Large intestine (tissue), 3 donors: ENCODE results near the gene CDH23. TPM values are rescaled to one million over a fixed set of nuclear protein-coding genes. Genes with fewer than 3 reads are reported as not detected.

Source experiments
- DNase-seq, 2 donors: peaks; one replicate each; pipeline versions ENCODE4 v3.0.0 to v3.0.0-alpha.2; 2013
- H3K27ac ChIP-seq: one replicate; pipeline ENCODE4 v1.5.1; 2013; ENCODE audit warnings: low read length
- H3K27me3 ChIP-seq: 2 replicates; pipeline ENCODE4 v1.6.1; 2013; ENCODE audit warnings: low read length; ENCODE audit not compliant: control insufficient read depth, insufficient read depth
- H3K36me3 ChIP-seq: 2 replicates; pipeline ENCODE4 v1.6.1; 2013; ENCODE audit warnings: low read length; ENCODE audit not compliant: control insufficient read depth, insufficient read depth
- H3K4me1 ChIP-seq: one replicate; pipeline ENCODE4 v1.6.1; 2013; ENCODE audit warnings: low read length; ENCODE audit not compliant: control insufficient read depth, insufficient read depth
- H3K4me3 ChIP-seq: one replicate; pipeline ENCODE4 v1.5.1; 2013; ENCODE audit warnings: low read length
- H3K9me3 ChIP-seq: one replicate; pipeline ENCODE4 v1.6.1; 2013; ENCODE audit warnings: mild to moderate bottlenecking, low read depth, low read length, moderate library complexity; ENCODE audit not compliant: control insufficient read depth
- WGBS: methylation state at CpG from one replicate; pipeline ENCODE4 v1.1.5; 2013; ENCODE audit warnings: low lambda C conversion rate; ENCODE audit not compliant: insufficient coverage; 5-methylcytosine and 5-hydroxymethylcytosine counted together
- polyA plus RNA-seq: library from polyadenylated mRNA; unstranded; fragments of 120-200 nt; gene quantifications from one replicate; pipeline ENCODE4 v1.2.1, GENCODE V29; 2013

Gene CDH23
- polyA plus RNA-seq, 1 donor = 1.7 TPM

DNA sequence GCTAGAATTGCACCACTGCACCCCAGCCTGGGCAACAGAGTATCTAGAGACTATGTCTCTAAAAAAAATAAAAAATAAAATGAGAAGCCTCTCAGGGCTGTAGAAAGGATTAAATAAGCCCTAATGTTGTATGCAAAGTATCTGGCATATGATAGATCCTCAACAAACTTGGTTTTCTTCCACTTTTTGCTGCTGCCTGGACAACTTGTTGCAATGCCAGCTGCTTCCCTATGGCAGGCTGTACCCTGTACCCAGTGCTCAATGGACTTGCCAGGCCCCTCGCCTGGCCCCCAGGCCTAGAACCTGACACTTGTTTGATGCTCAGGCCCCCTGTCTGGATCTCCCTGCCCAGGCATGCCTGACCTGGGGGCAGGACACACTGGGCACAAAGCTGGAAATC, 28.5 kb upstream of the CDH23 start:
- Histone ChIP-seq H3K4me3 (no peak overlapping the region), H3K9me3 (no peaks in the 10 kb centered on the region), H3K36me3 (peaks cover 4% of the 10 kb centered on the region), H3K4me1 (no peaks in the 10 kb centered on the region), H3K27ac (no peak overlapping the region), H3K27me3 (peaks cover 2% of the 10 kb centered on the region)
- no peak for DNase-seq
- WGBS = no CpG with 5 or more reads among the region's 1 CpG

DNA sequence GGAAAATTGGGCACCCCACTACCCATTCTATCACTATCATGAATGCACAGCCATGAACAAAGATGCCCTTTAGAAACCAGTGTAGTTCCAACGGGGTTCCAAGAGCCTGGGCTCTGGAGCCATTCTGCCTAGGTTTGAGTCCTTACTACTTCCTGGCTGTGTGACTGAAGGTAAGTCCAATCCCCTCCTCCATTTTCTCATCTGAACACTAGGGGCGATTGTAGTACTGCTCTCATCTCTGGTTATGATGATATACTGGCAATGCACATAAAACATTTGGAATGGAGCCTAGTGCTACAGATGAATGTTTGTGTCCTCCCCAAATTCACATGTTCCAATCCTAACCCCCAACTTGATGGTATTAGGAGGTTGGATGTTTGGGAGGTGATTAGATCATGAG, 28.1 kb upstream of the CDH23 start:
- Histone ChIP-seq H3K27ac (no peak overlapping the region), H3K27me3 (peaks cover 5% of the 10 kb centered on the region), H3K36me3 (peaks cover 4% of the 10 kb centered on the region), H3K9me3 (no peaks in the 10 kb centered on the region), H3K4me3 (no peak overlapping the region), H3K4me1 (no peaks in the 10 kb centered on the region)
- WGBS = no CpG with 5 or more reads among the region's 2 CpGs
- no peak for DNase-seq

DNA sequence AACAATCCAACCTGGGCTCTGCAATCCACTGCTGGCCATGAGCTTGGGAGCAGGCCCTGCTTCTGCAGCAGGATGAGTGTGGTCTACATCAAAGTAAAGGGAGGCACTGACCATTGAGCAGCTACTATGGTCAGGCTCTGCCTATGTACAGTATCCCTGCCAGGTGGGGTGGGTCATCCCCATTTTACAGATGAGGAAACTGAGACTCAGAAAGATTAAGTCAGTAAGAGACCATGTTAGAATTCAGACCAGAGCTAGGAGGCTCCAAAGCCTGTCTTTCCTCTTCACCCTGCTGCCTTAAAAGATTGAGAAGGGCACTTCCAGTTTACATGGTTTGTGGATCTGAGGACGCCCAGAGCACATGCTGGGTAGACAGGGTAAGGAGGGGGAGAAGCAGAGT, 27.1 kb upstream of the CDH23 start:
- no CpG with 5 or more reads among the region's 1 CpG for WGBS
- Histone ChIP-seq H3K9me3 (no peaks in the 10 kb centered on the region), H3K27ac (no peak overlapping the region), H3K4me3 (no peak overlapping the region), H3K27me3 (peaks cover 6% of the 10 kb centered on the region), H3K36me3 (peaks cover 2% of the 10 kb centered on the region), H3K4me1 (no peaks in the 10 kb centered on the region)
- DNase-seq = no peak

- H3K27me3 ChIP-seq = peaks cover 6% of the 10 kb centered on the region
- no peak overlapping the region for H3K27ac ChIP-seq
- WGBS = no CpG with 5 or more reads among the region's 3 CpGs
Measured at GRCh38 chr10:71370031-71370430, 26.7 kb upstream of the CDH23 start.

GRCh38 chr10:71371750-71372166, 25.0 kb upstream of the CDH23 start:
- H3K27me3 ChIP-seq = peaks cover 6% of the 10 kb centered on the region
- no peak for DNase-seq
- no CpG with 5 or more reads among the region's 6 CpGs for WGBS
- no peaks in the 10 kb centered on the region for H3K36me3 ChIP-seq
- H3K4me3 ChIP-seq = no peak overlapping the region
- no peaks in the 10 kb centered on the region for H3K9me3 ChIP-seq
- H3K27ac ChIP-seq = no peak overlapping the region
- peaks cover under 1% of the 10 kb centered on the region for H3K4me1 ChIP-seq

More at GRCh38 chr10:71370031-71370430, 26.7 kb upstream of the CDH23 start:
- no peak for DNase-seq
- Histone ChIP-seq H3K4me1 (no peaks in the 10 kb centered on the region), H3K9me3 (no peaks in the 10 kb centered on the region), H3K36me3 (no peaks in the 10 kb centered on the region), H3K4me3 (no peak overlapping the region)

DNA sequence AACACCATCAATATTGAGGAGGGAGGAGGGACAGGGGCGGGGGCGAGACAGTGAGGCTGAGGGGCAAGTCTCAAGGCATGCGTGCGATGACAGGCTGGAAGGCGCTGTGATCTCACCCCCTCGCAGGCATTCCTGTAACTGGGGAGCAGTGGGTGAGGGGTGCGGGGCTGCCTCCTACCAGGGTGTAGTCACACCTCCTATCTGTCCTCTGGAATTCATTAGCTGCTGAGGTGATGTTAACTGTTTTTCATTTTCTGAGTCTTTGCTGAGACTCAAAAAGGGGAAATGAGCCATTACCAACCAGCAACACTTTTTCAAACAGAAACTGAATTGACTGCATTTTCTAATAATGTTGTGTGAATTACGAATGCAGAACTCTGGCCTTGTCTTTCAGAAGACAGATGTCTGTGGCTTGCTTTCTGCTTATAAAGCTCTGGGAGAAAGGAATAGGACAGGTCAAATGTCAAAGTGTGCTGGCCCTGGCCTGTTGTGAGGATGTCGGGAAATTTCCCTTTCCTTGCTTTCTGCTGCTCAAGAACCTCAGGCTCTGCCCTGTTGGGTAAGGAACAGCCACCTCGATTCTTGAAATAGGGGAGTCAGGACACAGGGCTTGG, 23.7 kb upstream of the CDH23 start:
- H3K4me1 ChIP-seq = peaks cover 9% of the 10 kb centered on the region
- no peaks in the 10 kb centered on the region for H3K36me3 ChIP-seq
- H3K27me3 ChIP-seq = peaks cover 6% of the 10 kb centered on the region
- no peak overlapping the region for H3K4me3 ChIP-seq
- WGBS = 60% methylated on average over 1 of the region's 10 CpGs
- DNase-seq = no peak
- H3K27ac ChIP-seq = no peak overlapping the region
- no peaks in the 10 kb centered on the region for H3K9me3 ChIP-seq

- 67% methylated on average over 1 of the region's 11 CpGs for WGBS
- H3K27ac ChIP-seq = no peak overlapping the region
- no peaks in the 10 kb centered on the region for H3K36me3 ChIP-seq
Measured at GRCh38 chr10:71374481-71375233, 22.1 kb upstream of the CDH23 start.

DNA sequence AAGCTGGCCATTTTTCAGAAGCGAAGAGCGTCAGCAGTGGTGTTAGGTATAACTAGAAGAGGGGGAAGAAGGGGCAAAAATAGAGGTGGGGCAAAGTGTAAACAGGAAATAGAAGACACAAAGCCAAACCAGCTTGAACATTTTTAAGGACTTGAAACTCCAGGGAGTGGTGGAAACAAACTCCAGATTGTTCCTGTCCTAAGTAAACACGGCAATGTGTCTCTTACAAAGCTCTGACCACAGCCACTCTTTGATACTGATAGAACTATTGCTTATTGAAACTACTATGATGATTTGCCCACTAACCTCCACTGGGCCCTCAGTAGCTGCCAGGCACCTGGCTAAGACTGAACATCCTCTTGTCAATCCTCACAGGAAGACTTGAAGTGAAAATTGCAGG, 20.8 kb upstream of the CDH23 start:
- no peak overlapping the region for H3K4me3 ChIP-seq
- H3K4me1 ChIP-seq = peaks cover 15% of the 10 kb centered on the region
- no peak overlapping the region for H3K27ac ChIP-seq
- no peaks in the 10 kb centered on the region for H3K9me3 ChIP-seq
- H3K36me3 ChIP-seq = no peaks in the 10 kb centered on the region
- peaks cover 6% of the 10 kb centered on the region for H3K27me3 ChIP-seq
- whole genome bisulfite sequencing = 60% methylated on average over 1 of the region's 3 CpGs
- DNase-seq = no peak

More at GRCh38 chr10:71374481-71375233, 22.1 kb upstream of the CDH23 start:
- Histone ChIP-seq H3K27me3 (peaks cover 6% of the 10 kb centered on the region), H3K4me1 (peaks cover 15% of the 10 kb centered on the region), H3K9me3 (no peaks in the 10 kb centered on the region), H3K4me3 (no peak overlapping the region)
- DNase-seq = no peak

DNA sequence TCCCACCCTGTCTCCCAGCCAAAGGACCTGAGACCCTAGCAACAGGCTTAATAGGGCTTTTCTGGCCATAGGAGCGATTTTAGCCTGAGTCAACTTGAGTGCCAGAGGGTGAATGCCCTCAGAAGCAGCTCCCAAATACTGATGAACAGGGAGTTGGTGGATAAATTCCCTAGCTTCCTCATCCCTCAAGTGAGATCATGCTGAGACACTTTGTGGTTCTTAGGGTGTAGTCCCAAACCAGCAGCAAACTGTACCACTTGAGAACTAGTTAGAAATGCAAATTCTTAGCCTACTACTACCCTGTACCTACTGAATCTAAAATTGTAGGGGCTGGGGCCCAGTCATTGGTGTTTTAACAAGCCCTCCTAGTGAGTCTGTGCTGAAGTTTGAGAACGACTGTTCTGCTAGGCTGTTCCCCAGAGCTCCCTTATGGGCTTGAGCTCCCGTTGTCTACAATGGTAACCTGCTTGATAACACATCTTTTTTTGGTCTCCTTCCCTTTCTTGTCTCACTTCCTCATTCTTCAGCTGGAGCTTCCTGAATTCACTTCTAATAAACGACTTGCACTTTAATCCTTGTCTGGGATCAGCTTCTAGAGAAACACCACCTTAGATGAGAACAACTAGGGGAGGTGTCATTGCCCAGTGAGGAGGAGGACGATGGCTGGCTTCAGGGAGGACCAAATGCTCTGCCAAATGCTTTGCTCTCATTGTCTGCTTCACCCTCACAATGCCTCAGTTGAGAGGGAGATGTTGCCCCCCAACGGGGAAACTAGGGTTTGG, 18.2 kb upstream of the CDH23 start:
- Histone ChIP-seq H3K27me3 (peaks cover 2% of the 10 kb centered on the region), H3K36me3 (no peaks in the 10 kb centered on the region), H3K4me1 (peaks cover 15% of the 10 kb centered on the region), H3K27ac (no peak overlapping the region), H3K9me3 (no peaks in the 10 kb centered on the region), H3K4me3 (no peak overlapping the region)
- 33% methylated on average over 1 of the region's 6 CpGs for WGBS
- peak in 1 of 2 donors; percentile 40 for DNase-seq

DNA sequence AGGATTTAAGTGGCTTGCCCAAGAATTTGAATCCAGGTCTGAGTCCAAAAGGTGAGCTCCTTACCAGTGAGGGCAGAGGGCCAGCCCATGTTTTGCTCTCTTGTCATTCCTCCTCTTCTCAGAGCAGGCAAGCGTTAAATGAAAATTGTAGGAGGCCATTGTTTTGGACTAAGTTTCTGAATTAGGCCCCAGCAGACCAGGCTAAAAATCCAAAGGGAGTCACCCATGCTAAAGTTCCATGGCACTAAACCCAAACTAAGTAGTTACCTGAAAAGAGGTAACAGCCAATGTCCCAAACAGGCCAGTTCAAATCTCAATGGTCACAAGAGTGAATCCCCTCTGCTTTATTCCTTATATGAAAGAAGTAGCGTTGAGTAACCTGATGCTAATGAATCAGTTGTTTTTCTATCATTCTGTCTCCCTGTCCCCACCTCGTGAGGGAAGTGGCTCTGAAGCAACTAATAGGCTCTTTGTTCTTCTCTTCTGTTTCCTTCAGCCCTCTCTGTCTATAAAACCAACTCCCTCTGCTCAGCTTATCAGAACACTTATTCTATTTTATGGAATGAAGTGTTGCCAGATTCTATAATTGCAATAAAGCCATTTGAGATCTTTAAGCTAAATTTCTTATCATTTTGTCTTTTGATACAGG, 17.5 kb upstream of the CDH23 start:
- WGBS = 0% methylated on average over 1 of the region's 3 CpGs
- Histone ChIP-seq H3K4me1 (peaks cover 15% of the 10 kb centered on the region), H3K27ac (no peak overlapping the region), H3K36me3 (no peaks in the 10 kb centered on the region), H3K27me3 (no peaks in the 10 kb centered on the region), H3K4me3 (no peak overlapping the region), H3K9me3 (no peaks in the 10 kb centered on the region)
- DNase-seq = peak in 1 of 2 donors; percentile 23
